K562 (cell line): ENCODE measurements around the gene WTAP. TPM values are rescaled to one million over a fixed set of nuclear protein-coding genes. Genes with fewer than 3 reads are reported as not detected.
A peak's percentile ranks its signal among the peaks of the same experiment; 100 is the strongest.

ENCODE experiments used
- CBFA2T3 ChIP-seq: fragments of 450-650 bp; IDR thresholded peaks from 2 replicates; pipeline ENCODE4 v1.6.1; 2017
- CUX1 ChIP-seq: fragments of 200-800 bp; sonication (Bioruptor generic); IDR thresholded peaks from 2 replicates; pipeline ENCODE4 v1.6.1; 2016; ENCODE audit warnings: missing genetic modification characterization, missing compliant biosample characterization
- DIDO1 ChIP-seq: fragments of 450-650 bp; IDR thresholded peaks from 2 replicates; pipeline ENCODE4 v1.6.1; 2016; ENCODE audit warnings: low read depth, missing biosample characterization, missing genetic modification characterization
- HIVEP1 ChIP-seq: fragments of 250-450 bp; sonication (Bioruptor Pico); IDR thresholded peaks from 2 replicates; pipeline ENCODE4 v1.4.0; 2020; ENCODE audit warnings: mild to moderate bottlenecking
- HLTF ChIP-seq: fragments of 450-650 bp; IDR thresholded peaks from 2 replicates; pipeline ENCODE4 v1.6.1; 2016
- HOMEZ ChIP-seq: fragments of 250-450 bp; sonication (Bioruptor Pico); IDR thresholded peaks from 2 replicates; pipeline ENCODE4 v1.4.0; 2020; ENCODE audit warnings: mild to moderate bottlenecking, moderate library complexity
- KAT8 ChIP-seq: fragments of 450-650 bp; IDR thresholded peaks from 2 replicates; pipeline ENCODE4 v1.6.1; 2016; ENCODE audit warnings: low read depth, mild to moderate bottlenecking
- L3MBTL2 ChIP-seq: fragments of 450-650 bp; IDR thresholded peaks from 2 replicates; pipeline ENCODE4 v1.6.1; 2016; ENCODE audit warnings: mild to moderate bottlenecking, moderate library complexity
- MEF2A ChIP-seq: IDR thresholded peaks from 2 replicates; pipeline ENCODE4 v1.6.1; 2011; ENCODE audit warnings: low read depth, mild to moderate bottlenecking, low read length, moderate library complexity; ENCODE audit not compliant: control insufficient read depth
- MITF ChIP-seq: IDR thresholded peaks from 2 replicates; pipeline ENCODE4 v1.6.1; 2014; ENCODE audit warnings: antibody characterized with exemption
- MTF1 ChIP-seq: fragments of 250-450 bp; sonication (Bioruptor Pico); IDR thresholded peaks from 2 replicates; pipeline ENCODE4 v1.9.0; 2021; ENCODE audit warnings: moderate library complexity, mild to moderate bottlenecking, inconsistent platforms, borderline replicate concordance
- NCOA4 ChIP-seq: fragments of 450-650 bp; IDR thresholded peaks from 2 replicates; pipeline ENCODE4 v1.6.1; 2018; ENCODE audit warnings: mild to moderate bottlenecking; ENCODE audit not compliant: partially characterized antibody
- SOX6 ChIP-seq: fragments of 450-650 bp; IDR thresholded peaks from 2 replicates; pipeline ENCODE4 v1.6.1; 2014; ENCODE audit warnings: mild to moderate bottlenecking
- SRSF9 ChIP-seq: fragments of 200-400 bp; formaldehyde crosslinking; IDR thresholded peaks from 2 replicates; pipeline ENCODE4 v1.6.1; 2017; ENCODE audit warnings: low read depth, low read length, borderline replicate concordance
- TARDBP ChIP-seq: fragments of 450-650 bp; IDR thresholded peaks from 2 replicates; pipeline ENCODE4 v1.6.1; 2016
- ZBTB12 ChIP-seq: fragments of 250-450 bp; sonication (Bioruptor Pico); IDR thresholded peaks from 2 replicates; pipeline ENCODE4 v1.4.0; 2020
- ZBTB8A ChIP-seq: fragments of 450-650 bp; IDR thresholded peaks from 2 replicates; pipeline ENCODE4 v1.6.1; 2018; ENCODE audit warnings: mild to moderate bottlenecking, moderate library complexity; ENCODE audit not compliant: partially characterized antibody
- ZC3H8 ChIP-seq: fragments of 450-650 bp; IDR thresholded peaks from 2 replicates; pipeline ENCODE4 v1.6.1; 2017
- ZNF282 ChIP-seq: sonication (generic); formaldehyde crosslinking; IDR thresholded peaks from 2 replicates; pipeline ENCODE4 v1.8.1; 2023; ENCODE audit warnings: missing genetic modification reagents
- ZNF668 ChIP-seq: fragments of 250-450 bp; sonication (Bioruptor Pico); IDR thresholded peaks from 2 replicates; pipeline ENCODE4 v1.8.0; 2022; ENCODE audit warnings: mild to moderate bottlenecking, inconsistent platforms
- polyA plus RNA-seq, 8 experiments: library from polyadenylated mRNA; depleted of rRNA in 4 of 8; stranded (reverse) in 5 of 8; unstranded in 3 of 8; fragments of >200 nt; fragmentation: Nextera tagmentation in 2 of 8; fragmentation: Illumina TruSeq in 1 of 8; extraction: Ambion mirVana in 2 of 8; extraction: Trizol in 1 of 8; gene quantifications; 2 replicates each; pipeline versions ENCODE4 v1.2.1 to v1.2.3, GENCODE V29; 2011 to 2014; ENCODE audit warnings: inconsistent platforms in 1 of 8, missing spikeins in 1 of 8
- total RNA-seq, 7 experiments: library from RNA; depleted of rRNA in 6 of 7; stranded (reverse); fragments of >200 nt in 6 of 7; fragmentation: Illumina TruSeq in 2 of 7; extraction: Trizol in 2 of 7; gene quantifications; 2 replicates each; pipeline versions ENCODE4 v1.2.1 to v1.2.3, GENCODE V29; 2011 to 2021; ENCODE audit warnings: low replicate concordance in 1 of 7

WTAP gene
- total and polyA plus RNA-seq, 9 of the 15 experiments (the other 6 are each of a cell fraction or from before 2014, with no cell fraction given) = 52.4 to 156 (median 110) TPM

GRCh38 chr6:159726918-159727716 is at the start of gene WTAP (continued):
- TF ChIP-seq MTF1 (CRISPR knock-in tag) = no peak
- TF ChIP-seq MEF2A = no peak
- peak; percentile 14; the same call in 1 of the 2 replicates for TF ChIP-seq HOMEZ (CRISPR knock-in tag)
- no peak for TF ChIP-seq SRSF9
- TF ChIP-seq ZNF282 (CRISPR knock-in tag) = 0 out of 2 replicates have a peak, but pooled peaks have one; percentile 92
- no peak for TF ChIP-seq ZNF668 (CRISPR knock-in tag)
- peak; percentile 88 for TF ChIP-seq DIDO1 (tag)
- peak; percentile 89; the same call in 1 of the 2 replicates for TF ChIP-seq TARDBP
- no peak for TF ChIP-seq ZBTB8A
- no peak for TF ChIP-seq NCOA4
- 0 out of 2 replicates have a peak, but pooled peaks have one; percentile 8 for TF ChIP-seq KAT8
- TF ChIP-seq ZBTB12 (CRISPR knock-in tag) = peak; percentile 85
- peak; percentile 84; the same call in 1 of the 2 replicates for TF ChIP-seq HIVEP1 (CRISPR knock-in tag)
- 0 out of 2 replicates have a peak, but pooled peaks have one; percentile 5 for TF ChIP-seq CUX1 (CRISPR knock-in tag)
- peak; percentile 92 for TF ChIP-seq SOX6
- TF ChIP-seq ZC3H8 = no peak
- peak; percentile 58 for TF ChIP-seq CBFA2T3
- TF ChIP-seq MITF = peak; percentile 90
- peak; percentile 64; the same call in 1 of the 2 replicates for TF ChIP-seq HLTF
- peak; percentile 100 for TF ChIP-seq L3MBTL2
